Mucosa of gallbladder (tissue), 1 donor: ENCODE data around the gene GALNT13. TPM values are rescaled to one million over a fixed set of nuclear protein-coding genes. Genes with fewer than 3 reads are reported as not detected.

Source experiments
- DNase-seq: peaks from one replicate; pipeline ENCODE4 v3.0.0-alpha.2; 2020; ENCODE audit warnings: low spot score
- total RNA-seq: library from RNA; stranded (reverse); gene quantifications from one replicate; pipeline ENCODE4 v1.2.1, GENCODE V29; 2021
- donor health status: DM: no; HTN: no; CAD: no.

The GALNT13 gene
- total RNA-seq, 1 donor from 2014 or later: 0.23 TPM

DNA sequence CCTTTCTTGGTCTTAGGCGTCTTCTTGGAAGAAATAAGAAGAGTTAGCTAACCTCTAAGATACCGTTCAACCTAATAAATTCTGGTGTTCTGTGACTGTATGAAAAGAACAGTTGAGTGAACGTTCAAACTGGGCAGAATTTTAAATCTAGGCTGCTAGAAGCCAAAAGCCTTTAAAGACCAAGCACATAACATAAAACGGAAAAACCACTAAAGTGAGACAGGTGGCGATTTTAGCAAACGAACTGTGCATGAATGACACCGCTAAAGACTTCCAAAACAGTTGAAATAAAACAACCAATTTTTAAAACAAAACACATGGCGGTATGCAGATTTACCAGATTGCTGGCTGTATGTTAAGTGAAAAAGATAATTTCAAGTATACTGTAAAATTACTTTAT is 73.1 kb downstream of the GALNT13 start:
- no peak for DNase-seq

DNA sequence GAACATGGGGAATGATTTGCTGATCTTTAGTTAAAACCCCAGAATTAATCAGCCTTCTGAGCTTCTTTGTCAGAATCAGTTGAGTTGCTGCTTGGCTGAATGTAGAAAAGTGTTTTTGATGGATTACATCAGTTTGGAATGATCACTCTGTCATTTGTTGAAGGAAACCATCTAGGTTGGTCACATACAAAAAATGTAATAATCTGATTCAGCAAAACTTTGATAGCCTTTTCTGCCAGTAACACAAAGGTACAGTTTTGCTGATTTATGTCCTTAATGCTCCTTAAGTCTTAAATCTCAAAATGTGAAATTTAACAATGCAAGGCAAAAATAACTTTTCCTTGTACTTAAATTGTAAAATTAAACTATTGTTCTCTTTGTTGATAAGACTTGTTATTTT is 74.3 kb downstream of the GALNT13 start:
- DNase-seq: no peak

DNA sequence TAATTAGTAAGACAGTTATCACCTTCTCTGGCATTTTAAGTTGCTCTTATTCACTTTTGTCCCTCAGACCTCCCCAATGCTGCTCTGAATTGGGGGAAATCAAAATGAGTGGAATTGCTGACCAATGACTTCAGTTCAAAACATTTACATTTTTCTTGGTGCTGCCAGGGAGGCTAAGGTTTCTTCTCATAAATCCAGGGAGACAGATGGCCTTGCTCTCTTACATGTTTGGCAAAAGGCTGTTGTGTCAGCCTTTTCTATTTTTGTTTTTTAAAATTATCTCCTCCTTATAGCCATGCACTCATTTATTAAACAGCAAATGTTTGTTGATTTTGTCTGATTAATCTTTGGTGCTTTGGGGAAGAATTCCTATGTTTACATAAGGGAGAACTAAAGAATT is 82.0 kb downstream of the GALNT13 start:
- no peak for DNase-seq

DNA sequence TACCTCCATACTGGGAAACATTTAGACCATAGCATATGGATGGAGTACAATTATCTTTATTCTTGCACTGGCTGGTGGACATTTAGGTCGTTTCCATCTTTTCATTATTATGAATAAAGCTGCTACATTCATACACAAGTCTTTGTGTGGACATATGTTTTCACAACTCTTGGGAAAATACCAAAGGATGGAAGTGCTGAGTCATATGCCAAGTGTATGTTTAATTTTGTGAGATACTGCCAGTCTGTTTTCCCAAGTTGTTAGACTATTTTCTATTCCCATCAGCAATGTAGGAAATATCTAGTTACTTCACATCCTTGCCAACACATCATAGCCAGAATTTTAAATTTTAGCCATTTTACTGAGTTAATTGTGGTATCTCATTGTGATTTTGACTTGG is 91.5 kb downstream of the GALNT13 start:
- DNase-seq: no peak

DNA sequence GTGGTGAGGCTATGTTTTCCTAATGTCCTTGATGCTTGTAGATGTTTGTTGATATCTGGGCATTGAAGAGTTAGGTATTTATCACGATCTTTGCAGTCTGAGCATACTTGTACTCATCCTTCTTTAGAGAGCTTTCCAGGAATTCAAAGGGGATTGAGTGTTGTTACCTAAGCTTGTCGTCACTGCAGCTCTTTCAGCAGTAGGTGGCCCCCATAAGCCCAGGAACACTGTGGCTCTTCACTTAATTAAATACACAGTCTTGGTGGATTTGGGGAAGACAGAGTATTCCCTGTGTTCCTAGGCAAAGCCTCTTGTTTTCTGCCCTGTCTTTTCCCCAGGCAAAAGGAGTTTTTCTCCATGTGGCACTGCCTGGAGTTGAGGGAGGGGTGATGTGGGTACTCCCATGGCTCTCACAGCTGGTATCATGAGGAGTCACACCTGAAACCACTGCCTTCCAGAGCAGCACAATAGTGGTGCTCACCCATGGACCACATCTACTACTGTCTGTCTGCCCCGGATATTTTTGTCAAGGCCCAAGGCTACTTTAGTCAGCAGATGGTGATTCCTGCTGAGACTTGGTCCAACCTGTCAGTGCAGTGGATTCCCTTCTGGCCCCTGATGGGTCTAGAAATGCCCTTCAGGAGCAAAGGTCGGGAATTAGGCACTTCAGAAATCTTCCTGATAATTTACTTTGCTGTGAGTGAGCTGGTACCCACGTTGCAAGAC is 95.7 kb downstream of the GALNT13 start:
- DNase-seq: no peak

DNA sequence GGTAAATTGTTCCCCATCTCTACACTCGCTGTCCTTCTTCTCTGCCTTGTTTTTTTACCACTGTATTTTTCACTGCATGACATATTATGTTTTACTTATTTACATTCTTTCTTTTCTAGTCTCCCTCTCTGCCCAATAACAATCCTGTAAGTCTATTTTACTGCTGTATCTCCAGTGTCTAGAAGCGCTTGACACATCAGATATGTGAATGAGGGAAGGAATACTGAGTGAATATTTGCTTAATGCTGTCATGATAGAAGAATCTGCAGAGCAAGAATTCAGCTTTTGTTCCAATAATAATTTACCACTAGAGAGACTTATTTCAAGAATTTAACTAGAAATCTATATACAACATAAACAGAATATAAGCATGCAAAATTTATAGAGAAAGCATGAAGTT is 99.5 kb downstream of the GALNT13 start:
- no peak for DNase-seq

DNA sequence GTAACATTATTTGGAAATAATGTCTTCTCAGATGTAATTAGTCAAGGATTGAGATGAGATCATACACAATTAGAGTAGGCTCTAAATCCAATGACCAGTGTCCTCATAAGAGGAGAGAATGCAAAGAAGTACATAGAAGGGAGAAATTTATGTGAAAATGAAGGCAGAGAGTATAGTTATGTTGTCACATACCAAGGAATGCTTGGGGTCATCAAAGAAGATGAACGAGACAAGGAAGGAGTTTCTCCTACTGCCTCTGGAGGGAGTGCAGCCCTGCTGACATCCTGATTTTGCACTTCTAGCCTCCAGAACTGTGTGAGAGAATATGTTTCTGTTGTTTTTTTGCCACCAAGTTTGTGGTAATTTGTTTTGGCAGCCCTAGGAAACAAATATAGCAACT is 100.1 kb downstream of the GALNT13 start:
- DNase-seq: no peak

DNA sequence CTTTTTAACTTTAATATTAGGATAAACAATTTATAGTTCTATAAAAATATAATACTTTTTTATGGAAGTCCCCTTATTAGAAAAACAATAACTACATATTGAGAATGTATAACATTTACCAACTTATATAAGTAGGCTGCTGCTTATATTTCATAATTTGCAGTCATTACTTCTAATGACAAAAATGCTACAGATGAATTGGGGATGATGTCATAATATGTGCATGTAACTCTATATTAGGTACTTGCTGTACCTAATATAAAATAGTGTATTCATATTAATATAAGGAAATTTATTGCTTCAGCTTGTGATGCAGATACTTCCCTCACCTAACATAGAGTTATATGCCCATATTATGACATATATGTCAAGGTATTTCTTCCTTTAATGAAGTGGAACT is 100.7 kb downstream of the GALNT13 start:
- no peak for DNase-seq

DNA sequence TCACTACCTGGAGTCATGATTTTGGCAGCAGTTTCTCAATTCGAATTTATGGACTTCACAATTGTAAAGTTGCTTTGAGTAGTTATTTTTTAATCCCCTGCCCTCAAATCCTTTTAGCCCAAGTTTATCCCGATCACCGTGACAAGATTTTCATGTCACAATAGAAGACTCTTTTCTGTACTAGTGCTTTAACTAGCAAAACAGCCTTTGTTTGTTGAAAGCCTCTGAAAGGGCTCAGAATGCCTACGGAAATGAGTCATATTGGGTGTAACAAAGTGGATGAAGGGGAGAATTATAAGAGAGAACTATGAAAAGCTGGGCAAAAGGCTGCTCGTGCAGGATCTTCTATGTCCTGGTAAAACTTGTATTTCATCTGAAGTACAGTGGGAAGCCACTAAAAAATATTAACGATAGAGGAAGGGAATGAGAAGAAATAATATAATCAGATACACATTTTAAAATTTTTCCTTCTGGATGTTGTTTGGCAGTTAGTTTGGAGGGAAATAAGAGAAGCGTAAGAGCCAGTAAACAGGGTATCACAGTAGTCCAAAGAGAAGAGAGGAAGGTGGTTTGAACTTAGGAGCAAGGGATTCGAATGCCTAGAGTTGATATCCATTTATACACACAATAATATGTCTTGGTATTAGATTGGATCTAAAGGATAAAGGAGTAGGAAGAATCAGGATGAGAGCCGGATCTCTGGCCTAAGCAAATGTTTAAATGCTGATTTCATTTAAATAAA is 114.9 kb downstream of the GALNT13 start:
- no peak for DNase-seq

DNA sequence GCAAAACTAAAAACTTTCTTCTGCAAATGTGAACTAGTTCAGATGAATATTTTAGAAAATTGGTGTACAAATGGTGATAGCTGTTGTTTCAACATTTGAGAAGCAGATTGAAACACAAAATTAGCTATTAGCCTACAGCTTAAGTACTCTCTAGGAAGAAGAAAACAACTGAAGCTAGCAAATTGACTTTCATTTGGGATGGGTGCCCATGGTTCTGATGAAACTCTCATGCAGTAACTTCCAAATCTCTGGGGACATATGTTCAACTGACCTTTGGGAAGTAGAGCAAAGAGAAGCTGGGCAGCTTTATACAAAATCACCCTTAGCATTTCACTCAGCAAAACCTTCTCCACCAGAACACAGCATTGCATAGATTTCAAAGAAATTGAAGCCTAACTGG is 119.0 kb downstream of the GALNT13 start:
- DNase-seq: no peak

DNA sequence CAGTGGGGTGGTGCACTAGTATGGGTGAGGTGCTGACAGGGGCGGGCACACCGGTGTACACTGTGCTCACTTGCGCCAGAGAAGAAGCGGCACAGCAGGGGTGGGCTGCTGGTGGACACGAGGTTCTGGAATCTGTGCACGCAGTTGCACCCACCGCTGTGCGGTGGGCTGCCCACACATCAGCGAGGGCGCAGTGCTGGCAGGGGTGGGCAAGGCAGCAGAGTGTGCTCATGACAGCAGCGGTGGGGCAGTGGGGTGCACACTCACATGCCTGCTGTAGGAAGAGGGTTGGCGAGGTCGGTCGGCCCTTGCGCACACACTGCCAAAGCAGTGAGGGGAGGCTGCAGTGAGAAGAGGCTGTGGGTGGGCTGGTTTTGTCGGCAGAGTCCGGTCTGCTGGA is 141.8 kb downstream of the GALNT13 start:
- no peak for DNase-seq

DNA sequence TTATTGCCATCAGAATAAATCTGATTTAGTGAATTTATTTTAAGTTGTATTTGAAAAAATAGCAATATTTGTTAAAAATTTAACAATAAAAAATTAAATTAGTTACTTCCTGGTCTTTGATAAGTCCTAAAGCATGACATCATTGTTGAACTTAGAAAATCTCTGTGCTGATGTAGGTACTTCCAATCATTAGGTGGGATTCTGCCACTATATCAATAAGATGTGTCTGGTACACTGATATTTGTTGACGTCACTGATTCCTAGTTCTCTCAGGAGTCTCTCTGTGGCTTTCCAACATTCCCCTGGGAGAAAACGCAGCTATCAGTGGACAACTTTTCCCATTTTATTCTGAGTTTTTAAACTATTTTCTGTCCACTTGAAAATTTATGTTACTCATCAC is 143.5 kb downstream of the GALNT13 start:
- no peak for DNase-seq

DNA sequence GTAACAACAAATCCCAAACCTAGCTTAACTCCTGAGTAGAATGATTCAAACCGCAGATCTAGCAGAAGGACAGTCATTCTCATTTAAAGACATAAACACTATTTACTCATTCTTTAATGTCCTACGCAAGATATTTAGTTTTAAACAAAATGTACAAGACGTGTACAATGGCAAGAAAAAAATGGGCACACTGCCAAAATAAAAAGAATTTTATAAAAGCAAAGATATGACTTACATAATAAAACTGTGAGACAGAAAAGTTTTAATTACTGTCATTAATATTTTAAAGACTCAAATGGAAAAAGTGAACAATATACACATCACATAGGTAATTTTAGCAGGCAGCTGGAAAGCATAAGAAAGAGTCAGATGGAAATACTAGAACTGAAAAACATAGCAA is 157.8 kb downstream of the GALNT13 start:
- DNase-seq: no peak

DNA sequence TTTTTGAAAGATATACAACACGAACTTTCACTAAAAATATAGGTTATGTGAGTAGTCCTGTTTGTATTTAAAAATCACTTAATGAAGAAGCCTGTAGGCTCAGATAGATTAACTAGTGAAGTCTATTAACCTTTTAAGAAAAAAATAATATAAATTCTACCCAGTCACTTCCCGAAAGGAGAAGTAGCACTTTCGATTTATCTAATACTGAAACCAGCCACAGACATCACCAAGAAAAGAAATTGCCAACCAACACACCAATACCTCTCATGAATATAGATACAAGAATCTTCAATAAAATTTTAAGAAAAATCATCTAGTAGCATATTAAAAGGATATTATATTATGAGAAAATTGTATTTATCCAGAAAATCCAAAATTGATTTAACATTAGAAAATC is 160.5 kb downstream of the GALNT13 start:
- no peak for DNase-seq

DNA sequence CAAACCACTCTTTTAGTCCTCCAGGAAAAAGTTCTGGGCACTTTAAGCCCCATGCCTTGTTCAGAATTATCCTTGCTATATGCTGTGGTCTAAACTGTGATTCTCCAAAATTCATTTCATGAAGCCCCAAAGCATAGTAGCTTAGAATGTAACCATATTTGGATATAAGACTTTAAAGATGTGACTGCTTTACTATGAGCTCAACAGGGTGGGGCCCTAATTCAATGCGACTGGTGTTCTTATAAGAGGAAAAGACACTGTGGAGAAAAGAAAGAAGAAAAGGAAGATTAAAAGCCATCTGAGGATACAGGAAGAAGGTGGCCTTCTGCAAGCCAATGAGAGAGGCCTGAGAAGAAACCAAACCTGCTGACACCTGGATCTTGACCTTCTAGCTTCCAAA is 174.8 kb downstream of the GALNT13 start:
- no peak for DNase-seq

DNA sequence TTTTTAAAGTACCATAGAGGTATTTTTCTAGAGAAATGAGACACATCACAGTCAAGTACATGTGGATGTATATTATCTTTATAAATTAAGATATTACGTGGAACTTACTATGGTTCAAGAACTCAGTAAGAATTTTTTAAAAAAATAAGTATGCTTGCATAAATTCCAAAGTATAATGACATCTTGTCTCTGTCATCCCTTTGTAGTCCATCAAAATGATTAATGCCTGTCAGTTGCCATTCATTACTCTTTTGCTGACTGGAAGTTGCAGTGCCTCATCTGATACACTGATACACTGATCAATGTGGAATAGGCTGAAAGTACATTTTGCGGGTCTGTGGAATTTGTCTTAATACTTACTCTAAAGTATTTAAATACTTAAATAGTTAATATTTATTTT is 177.2 kb downstream of the GALNT13 start:
- no peak for DNase-seq

DNA sequence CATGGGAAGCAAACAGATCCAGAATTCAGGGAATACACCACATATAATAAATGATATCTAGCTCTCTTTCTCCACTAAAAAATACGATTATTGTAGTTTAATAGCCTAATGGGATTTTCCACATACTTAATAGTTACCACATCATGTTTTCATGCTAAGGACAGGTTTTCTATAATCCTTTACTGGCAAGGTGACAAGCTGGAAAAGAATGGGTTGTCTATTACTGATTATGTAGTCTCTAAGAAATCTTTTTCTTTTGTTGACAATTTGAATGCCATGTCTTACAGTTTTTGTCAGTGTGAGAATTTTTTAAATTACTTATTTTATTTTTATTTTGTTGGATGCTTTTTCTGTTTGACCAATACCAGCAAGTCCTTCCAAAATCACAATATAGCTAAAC is 177.8 kb downstream of the GALNT13 start:
- DNase-seq: no peak

DNA sequence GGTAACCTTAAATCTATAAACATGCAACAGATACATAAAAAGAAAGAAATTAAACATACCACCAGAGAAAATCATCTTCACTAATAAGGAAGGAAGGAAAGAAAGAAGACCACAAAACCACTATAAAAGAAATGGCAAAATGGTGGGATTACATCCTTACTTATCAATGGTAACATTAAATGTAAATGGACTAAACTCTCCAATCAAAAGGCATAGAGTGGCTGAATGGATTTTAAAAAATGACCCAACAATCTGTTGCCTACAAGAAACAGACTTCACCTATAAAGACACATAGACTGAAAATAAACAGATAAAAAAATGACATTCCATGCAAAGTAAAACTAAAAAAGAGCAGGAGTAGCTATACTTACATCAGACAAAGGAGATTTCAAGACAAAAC is 195.4 kb downstream of the GALNT13 start:
- DNase-seq: no peak

DNA sequence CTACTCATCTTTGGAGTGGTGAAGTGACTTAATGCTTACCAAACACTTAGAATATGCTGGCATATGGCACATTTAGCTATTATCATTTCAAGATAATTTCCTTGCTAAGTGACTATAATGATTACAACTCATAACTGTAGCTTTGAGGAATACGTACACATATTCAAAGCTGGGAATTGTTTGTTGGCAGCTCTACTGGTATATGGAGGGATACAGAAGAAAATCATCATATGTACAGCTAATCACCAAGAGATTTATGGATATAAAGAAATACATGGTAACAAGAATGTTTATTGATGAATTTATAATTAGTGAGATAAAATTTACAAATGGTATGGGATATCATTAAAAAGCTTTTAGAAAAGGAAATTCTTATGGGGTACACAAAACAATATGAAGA is 207.2 kb downstream of the GALNT13 start:
- DNase-seq: no peak

DNA sequence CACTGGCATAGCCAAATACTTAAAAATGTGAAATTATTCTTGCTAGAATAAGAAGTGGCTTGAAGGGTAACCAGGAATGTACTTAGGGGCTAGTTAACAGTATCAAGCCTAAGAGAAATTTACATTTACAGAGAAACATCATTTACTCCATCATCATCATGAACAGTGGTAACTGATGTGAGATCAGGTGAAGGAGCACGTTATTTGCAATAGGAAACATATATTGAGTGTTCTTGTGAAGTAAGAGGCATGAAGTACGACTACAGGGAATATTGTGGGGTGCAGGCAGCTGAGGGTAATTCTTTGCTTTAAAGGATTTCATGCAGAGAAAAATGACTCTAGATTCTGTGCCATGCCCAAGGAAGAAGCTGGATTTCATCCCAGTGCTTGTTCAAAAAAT is 220.8 kb downstream of the GALNT13 start:
- no peak for DNase-seq

DNA sequence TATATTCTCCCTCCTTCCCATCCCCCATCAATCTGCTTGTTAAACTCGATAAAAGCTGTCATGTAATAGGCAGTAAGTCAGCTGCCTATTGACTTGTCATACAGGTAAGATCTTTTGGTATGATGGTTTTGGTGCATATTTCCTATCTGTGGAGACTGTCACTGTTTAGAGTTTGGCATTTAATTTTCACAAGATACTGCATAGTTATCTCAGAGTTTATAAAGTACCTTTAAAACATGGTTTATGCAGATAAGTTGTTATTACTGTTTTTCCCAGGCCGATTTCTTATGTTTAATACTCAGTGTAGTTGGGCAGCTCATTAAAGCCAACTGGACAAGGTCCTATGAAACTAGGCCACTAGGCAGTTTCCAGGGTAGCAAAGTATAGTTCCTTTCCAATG is 222.1 kb downstream of the GALNT13 start:
- DNase-seq: no peak

DNA sequence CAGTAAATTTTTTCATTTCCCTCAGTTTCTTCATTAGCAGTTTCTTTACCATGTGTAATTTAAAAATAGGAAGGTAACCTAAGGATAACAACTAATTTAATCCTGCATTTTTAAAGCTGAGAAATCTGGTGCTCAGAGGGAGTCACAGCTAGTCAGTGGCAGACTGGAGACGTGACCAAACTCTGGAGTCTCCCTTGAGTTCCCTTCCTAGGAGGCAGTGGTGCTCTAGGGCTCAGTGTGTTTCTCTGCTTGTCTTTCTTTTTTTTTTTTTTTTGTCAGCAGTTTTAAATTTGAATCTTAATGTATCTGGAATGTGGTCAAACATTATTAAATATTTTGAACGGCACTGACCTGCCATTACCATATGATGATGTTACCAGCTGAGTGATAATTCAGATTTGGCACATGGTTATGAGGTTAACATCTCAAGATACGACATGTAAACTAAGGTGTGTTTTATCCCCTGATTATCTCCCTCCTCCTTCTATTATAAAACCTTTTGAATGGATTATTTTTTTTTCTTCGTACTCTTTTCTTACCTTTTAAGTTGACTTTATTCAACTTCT is 226.2 kb downstream of the GALNT13 start:
- no peak for DNase-seq

DNA sequence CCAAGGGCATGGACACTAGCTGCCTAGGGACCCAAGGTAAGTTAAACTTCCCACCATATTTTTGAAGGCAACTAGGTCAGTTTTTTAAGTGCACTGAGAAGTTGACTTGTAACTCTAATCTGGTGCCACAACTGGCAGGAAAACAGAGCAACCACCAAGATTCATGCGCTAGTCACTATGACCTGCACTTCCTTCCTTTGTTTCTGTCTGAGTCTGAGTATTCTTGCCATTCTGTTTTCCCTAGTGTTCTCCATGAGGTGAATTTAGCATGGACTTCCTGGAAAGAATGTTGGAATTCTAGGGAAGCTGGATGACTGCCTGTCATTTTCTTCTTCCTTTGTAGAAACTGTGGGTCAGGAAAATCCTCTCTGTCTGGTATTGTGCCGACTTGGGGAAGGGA is 249.0 kb downstream of the GALNT13 start:
- no peak for DNase-seq
